ENCODE data around the gene SLC45A3. TPM values are rescaled to one million over a fixed set of nuclear protein-coding genes. Genes with fewer than 3 reads are reported as not detected.
"Not testable (repeated sequence)": the region's sequence is repeated elsewhere in the genome, so short reads cannot be mapped to it uniquely, and the experiment has no call there.

SLC45A3 gene
- total and polyA plus RNA-seq, 3 experiments from 2014 or later = 0.29 to 0.33 TPM; not detected in 1

DNA sequence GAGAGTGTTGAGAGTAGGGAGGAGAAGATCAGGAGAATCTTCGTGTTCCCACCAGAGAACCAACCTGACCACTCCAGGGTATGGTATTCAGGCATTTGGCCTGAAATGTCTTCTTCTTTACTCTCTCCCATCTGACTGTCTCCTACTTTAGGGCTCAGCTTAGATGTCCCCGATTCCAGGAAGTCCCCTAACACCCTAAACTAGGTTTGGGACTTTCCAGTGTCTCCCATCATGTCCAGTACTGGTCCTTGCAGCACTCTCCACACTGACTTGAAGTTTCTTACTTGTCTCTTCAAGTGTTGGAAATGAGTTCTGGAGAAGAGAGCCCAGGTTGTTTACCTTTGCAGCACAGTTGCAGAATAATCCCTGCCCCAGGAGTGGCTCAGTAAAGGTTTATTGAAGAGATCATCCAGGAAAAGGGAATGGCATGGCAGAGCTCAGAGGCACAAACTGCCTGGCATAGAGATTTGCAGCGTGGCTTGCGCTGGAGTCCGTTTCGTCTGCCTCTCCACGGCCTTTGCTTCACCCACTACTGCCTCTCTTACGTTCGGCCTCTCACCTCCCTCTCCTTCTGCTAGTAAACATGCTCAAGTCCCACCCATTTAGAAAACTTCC lies 42.3 kb downstream of the SLC45A3 start:
- H3K27ac ChIP-seq (ENCODE audit: low read depth, low read length) = no peak overlapping the region
- no peaks in the 10 kb centered on the region for H3K36me3 Mint-ChIP-seq
- no peaks in the 10 kb centered on the region for H3K27me3 ChIP-seq (ENCODE audit: insufficient read depth, low read length, poor library complexity, severe bottlenecking)
- H3K27me3 Mint-ChIP-seq = peaks cover 5 to 24% of the 10 kb centered on the region in 2 donors
- H3K9me3 Mint-ChIP-seq = no peaks in the 10 kb centered on the region
- ChIA-PET POLR2A (no interaction called here), CTCF (interaction anchor here (2.7 kb wide), 2 partner anchors 21 to 46 kb away, joined by 14 read pairs; no protein-coding TSS in a partner anchor)
- DNase-seq = no peak
- peaks cover 0 to 2% (median 0%) of the 10 kb centered on the region in 3 donors for H3K4me1 Mint-ChIP-seq
- H3K36me3 ChIP-seq (ENCODE audit: insufficient read depth, low read length) = no peaks in the 10 kb centered on the region
- no peaks in the 10 kb centered on the region for H3K9me3 ChIP-seq (ENCODE audit: low read length)
- no peak overlapping the region for H3K4me3 Mint-ChIP-seq
- no peak overlapping the region for H3K4me3 ChIP-seq (ENCODE audit: low read length)
- peak overlapping the region in 1 of 8 donors; percentile 16 for H3K27ac Mint-ChIP-seq
- H3K4me1 ChIP-seq (ENCODE audit: insufficient read depth, low read length) = no peaks in the 10 kb centered on the region

GRCh38 chr1:205636732-205637131 lies 43.6 kb downstream of the SLC45A3 start:
- H3K9me3 ChIP-seq (ENCODE audit: low read length) = no peaks in the 10 kb centered on the region
- Mint-ChIP-seq H3K9me3 (no peaks in the 10 kb centered on the region), H3K4me3 (no peak overlapping the region), H3K27me3 (peaks cover 5 to 24% of the 10 kb centered on the region in 2 donors), H3K27ac (peak overlapping the region in 1 of 8 donors; percentile 40), H3K4me1 (peaks cover 3 to 11% (median 4%) of the 10 kb centered on the region in 3 donors), H3K36me3 (no peaks in the 10 kb centered on the region)
- H3K27me3 ChIP-seq (ENCODE audit: insufficient read depth, low read length, poor library complexity, severe bottlenecking) = no peaks in the 10 kb centered on the region
- no peak overlapping the region for H3K4me3 ChIP-seq (ENCODE audit: low read length)
- H3K36me3 ChIP-seq (ENCODE audit: insufficient read depth, low read length) = no peaks in the 10 kb centered on the region
- no peak overlapping the region for H3K27ac ChIP-seq (ENCODE audit: low read depth, low read length)
- ChIA-PET CTCF (interaction anchor here (1.5 to 2.7 kb wide), 3 partner anchors 22 to 108 kb away, joined by 4 to 14 read pairs (median 12); no protein-coding TSS in a partner anchor), POLR2A (no interaction called here)
- peaks cover 7% of the 10 kb centered on the region for H3K4me1 ChIP-seq (ENCODE audit: insufficient read depth, low read length)
- DNase-seq = no peak

DNA sequence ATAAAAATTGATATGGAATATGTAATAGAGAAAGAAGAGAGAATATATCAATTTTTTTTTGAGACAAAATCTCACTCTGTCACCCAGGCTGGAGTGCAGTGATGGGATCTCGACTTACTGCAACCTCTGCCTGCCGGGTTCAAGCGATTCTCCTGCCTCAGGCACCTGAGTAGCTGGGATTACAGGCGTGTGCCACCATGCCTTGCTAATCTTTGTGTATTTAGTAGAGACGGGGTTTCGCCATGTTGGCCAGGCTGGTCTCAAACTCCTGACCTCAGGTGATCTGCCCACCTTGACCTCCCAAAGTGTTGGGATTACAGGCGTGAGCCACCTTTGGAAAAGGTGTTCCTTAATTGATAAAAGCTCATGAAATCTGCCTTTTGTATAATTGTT lies 44.2 kb downstream of the SLC45A3 start:
- POLR2A ChIA-PET; H3K36me3 ChIP-seq (ENCODE audit: insufficient read depth, low read length); H3K27me3 ChIP-seq (ENCODE audit: insufficient read depth, low read length, poor library complexity, severe bottlenecking); H3K4me1 ChIP-seq (ENCODE audit: insufficient read depth, low read length); H3K27ac Mint-ChIP-seq; H3K9me3 Mint-ChIP-seq; H3K4me3 Mint-ChIP-seq; H3K9me3 ChIP-seq (ENCODE audit: low read length); DNase-seq; H3K4me3 ChIP-seq (ENCODE audit: low read length); H3K27ac ChIP-seq (ENCODE audit: low read depth, low read length); H3K36me3 Mint-ChIP-seq: not testable (repeated sequence)
- Mint-ChIP-seq H3K27me3 (peaks cover 6 to 23% of the 10 kb centered on the region in 2 donors), H3K4me1 (peaks cover 3 to 11% (median 4%) of the 10 kb centered on the region in 3 donors)
- CTCF ChIA-PET = interaction anchor here (0.8 to 2.7 kb wide), 4 partner anchors 23 to 150 kb away, joined by 3 to 14 read pairs (median 8); no protein-coding TSS in a partner anchor

GRCh38 chr1:205633421-205633976 lies 46.8 kb downstream of the SLC45A3 start:
- DNase-seq = no peak
- Histone ChIP-seq H3K27ac (ENCODE audit: low read depth, low read length) (no peak overlapping the region), H3K36me3 (ENCODE audit: insufficient read depth, low read length) (no peaks in the 10 kb centered on the region), H3K9me3 (ENCODE audit: low read length) (no peaks in the 10 kb centered on the region), H3K4me3 (ENCODE audit: low read length) (no peak overlapping the region), H3K27me3 (ENCODE audit: insufficient read depth, low read length, poor library complexity, severe bottlenecking) (no peaks in the 10 kb centered on the region), H3K4me1 (ENCODE audit: insufficient read depth, low read length) (peaks cover 27% of the 10 kb centered on the region)
- H3K9me3 Mint-ChIP-seq = no peaks in the 10 kb centered on the region
- peaks cover 0 to 13% (median under 1%) of the 10 kb centered on the region in 3 donors for H3K36me3 Mint-ChIP-seq
- POLR2A ChIA-PET = interaction anchor here (4.7 kb wide), 1 partner anchor 41 kb away, joined by 67 read pairs; no protein-coding TSS in a partner anchor
- H3K27ac Mint-ChIP-seq = peak overlapping the region in 4 of 8 donors; percentile 60 to 97 (median 78)
- peaks cover 25 to 37% (median 30%) of the 10 kb centered on the region in 3 donors for H3K4me1 Mint-ChIP-seq
- peak overlapping the region in 1 of 7 donors; percentile 20 for H3K4me3 Mint-ChIP-seq
- CTCF ChIA-PET = interaction anchor here (1.7 to 3.7 kb wide), 8 partner anchors 10 to 109 kb away, joined by 7 to 96 read pairs (median 13); no protein-coding TSS in a partner anchor
- H3K27me3 Mint-ChIP-seq = peaks cover 4 to 7% of the 10 kb centered on the region in 2 donors

DNA sequence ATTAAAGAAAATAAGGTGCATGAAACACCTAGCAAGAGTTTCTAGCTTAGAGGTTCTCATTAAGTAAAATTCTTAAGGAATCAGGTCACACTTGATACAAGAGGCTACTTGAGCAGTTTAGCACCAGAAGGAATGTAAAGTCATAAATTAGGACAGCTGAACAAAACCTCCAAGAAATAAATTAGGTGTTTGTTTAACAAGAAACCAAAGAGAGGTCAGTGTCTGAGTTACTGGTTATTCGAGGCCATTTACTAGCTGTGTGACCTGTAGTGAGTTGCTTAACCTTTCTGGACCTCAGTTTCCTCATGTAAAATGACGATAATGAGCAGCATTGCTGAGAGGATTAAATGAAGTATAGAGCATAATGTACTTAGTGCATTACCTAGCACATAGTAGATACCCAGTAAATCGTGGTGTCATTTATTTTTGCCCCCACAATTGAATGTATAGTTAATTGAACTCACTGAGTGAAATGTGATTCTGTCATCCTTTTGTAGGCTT lies 47.6 kb downstream of the SLC45A3 start:
- POLR2A ChIA-PET = interaction anchor here (0.7 to 4.7 kb wide), 6 partner anchors 25 to 345 kb away, joined by 3 to 67 read pairs (median 6); partner anchors contain the start of gene RAB29
- Mint-ChIP-seq H3K4me3 (peak overlapping the region; percentile 83 to 94 (median 86)), H3K36me3 (peaks cover 0 to 21% (median 4%) of the 10 kb centered on the region in 3 donors), H3K27me3 (peaks cover 0 to 1% of the 10 kb centered on the region in 2 donors), H3K4me1 (peaks cover 33 to 45% (median 38%) of the 10 kb centered on the region in 3 donors), H3K9me3 (no peaks in the 10 kb centered on the region), H3K27ac (peak overlapping the region; percentile 90 to 98 (median 96))
- Histone ChIP-seq H3K9me3 (ENCODE audit: low read length) (no peaks in the 10 kb centered on the region), H3K27me3 (ENCODE audit: insufficient read depth, low read length, poor library complexity, severe bottlenecking) (no peaks in the 10 kb centered on the region), H3K27ac (ENCODE audit: low read depth, low read length) (peak overlapping the region; percentile 89), H3K4me1 (ENCODE audit: insufficient read depth, low read length) (peaks cover 35% of the 10 kb centered on the region), H3K4me3 (ENCODE audit: low read length) (peak overlapping the region; percentile 66), H3K36me3 (ENCODE audit: insufficient read depth, low read length) (no peaks in the 10 kb centered on the region)
- CTCF ChIA-PET = interaction anchor here (0.8 to 3.7 kb wide), 14 partner anchors 11 to 421 kb away, joined by 3 to 96 read pairs (median 7); partner anchors contain the start of gene DSTYK
- peak in 1 of 5 donors; percentile 2 for DNase-seq

- H3K4me1 Mint-ChIP-seq = peaks cover 37 to 51% (median 45%) of the 10 kb centered on the region in 3 donors
- H3K36me3 ChIP-seq (ENCODE audit: insufficient read depth, low read length) = no peaks in the 10 kb centered on the region
- DNase-seq = peak; percentile 99 to 100 (median 99)
- POLR2A ChIA-PET = interaction anchor here (0.6 to 4.7 kb wide), 11 partner anchors 25 to 1480 kb away, joined by 3 to 67 read pairs (median 4); partner anchors contain the start of genes ETNK2 and RAB29
- CTCF ChIA-PET = interaction anchor here (0.8 to 3.7 kb wide), 15 partner anchors 10 to 420 kb away, joined by 3 to 96 read pairs (median 7); partner anchors contain the start of gene DSTYK
- peaks cover 0 to 1% of the 10 kb centered on the region in 2 donors for H3K27me3 Mint-ChIP-seq
- H3K27me3 ChIP-seq (ENCODE audit: insufficient read depth, low read length, poor library complexity, severe bottlenecking) = no peaks in the 10 kb centered on the region
- peak within 1 kb of the TSS; percentile 90 to 99 (median 98) for H3K27ac Mint-ChIP-seq
- H3K9me3 Mint-ChIP-seq = no peaks in the 10 kb centered on the region
- H3K4me1 ChIP-seq (ENCODE audit: insufficient read depth, low read length) = peaks cover 39% of the 10 kb centered on the region
- peak within 1 kb of the TSS; percentile 88 to 95 (median 91) for H3K4me3 Mint-ChIP-seq
- peaks cover 0 to 24% (median 5%) of the 10 kb centered on the region in 3 donors for H3K36me3 Mint-ChIP-seq
- H3K4me3 ChIP-seq (ENCODE audit: low read length) = peak within 1 kb of the TSS; percentile 80
- H3K27ac ChIP-seq (ENCODE audit: low read depth, low read length) = peak within 1 kb of the TSS; percentile 89
- no peaks in the 10 kb centered on the region for H3K9me3 ChIP-seq (ENCODE audit: low read length)
These were observed 48.3 kb downstream of the SLC45A3 start, which contains the start of gene ELK4 for GRCh38 chr1:205631768-205632668. Gene ELK4, minus strand, starts transcription at chr1:205632011. Its CDS starts 8,129 bp downstream, at chr1:205623882.

Measured in CD8-positive, alpha-beta memory T cell (primary cell).